NCI-H1092 (cell line): Measurements from ENCODE around the gene CIAPIN1.

ENCODE experiments used
- DNase-seq: peaks from one replicate; lab custom pipeline; 2025; lab: John Stamatoyannopoulos, UW

CIAPIN1 gene

GRCh38 chr16:57476546-57477410 lies 29.6 kb upstream of the CIAPIN1 start:
- no peak for DNase-seq

GRCh38 chr16:57475711-57476339 lies 28.6 kb upstream of the CIAPIN1 start:
- DNase-seq: peak; percentile 24

GRCh38 chr16:57474671-57475661 lies 27.8 kb upstream of the CIAPIN1 start:
- no peak for DNase-seq

GRCh38 chr16:57473906-57474305 lies 26.7 kb upstream of the CIAPIN1 start:
- no peak for DNase-seq

GRCh38 chr16:57473176-57473840 lies 26.1 kb upstream of the CIAPIN1 start:
- no peak for DNase-seq

GRCh38 chr16:57472665-57473060 lies 25.5 kb upstream of the CIAPIN1 start:
- no peak for DNase-seq

GRCh38 chr16:57471852-57472664 lies 24.9 kb upstream of the CIAPIN1 start:
- no peak for DNase-seq

GRCh38 chr16:57471209-57471608 lies 24.0 kb upstream of the CIAPIN1 start:
- no peak for DNase-seq

GRCh38 chr16:57470711-57471110 lies 23.5 kb upstream of the CIAPIN1 start:
- DNase-seq: no peak

GRCh38 chr16:57469917-57470470 lies 22.8 kb upstream of the CIAPIN1 start:
- DNase-seq: no peak

- DNase-seq: no peak
Measured at GRCh38 chr16:57469046-57469445, 21.9 kb upstream of the CIAPIN1 start.

GRCh38 chr16:57468346-57468745 lies 21.2 kb upstream of the CIAPIN1 start:
- DNase-seq: no peak

GRCh38 chr16:57464523-57464922 lies 17.3 kb upstream of the CIAPIN1 start:
- no peak for DNase-seq

- no peak for DNase-seq
Measured at GRCh38 chr16:57462978-57463362, 15.8 kb upstream of the CIAPIN1 start.

GRCh38 chr16:57462209-57462977 lies 15.2 kb upstream of the CIAPIN1 start, which contains the start of gene POLR2C:
Gene POLR2C, plus strand, starts transcription at chr16:57462679. Its CDS starts 46 bp downstream, at chr16:57462725.
- peak; percentile 81 for DNase-seq

- no peak for DNase-seq
Measured at GRCh38 chr16:57452021-57452420, 4.8 kb upstream of the CIAPIN1 start.

- peak; percentile 44 for DNase-seq
Measured at GRCh38 chr16:57446531-57447185, 527 bp downstream of the CIAPIN1 start.

GRCh38 chr16:57445510-57445909 lies 1.7 kb downstream of the CIAPIN1 start:
- DNase-seq: no peak

- DNase-seq: no peak
Measured at GRCh38 chr16:57444711-57445110, 2.5 kb downstream of the CIAPIN1 start.
